GM13976 (cell line): ENCODE measurements around the gene TBC1D22A.

Experiments used
- DNase-seq: peaks from one replicate; pipeline ENCODE4 v3.0.0; 2012; ENCODE audit warnings: low spot score
- CTCF ChIP-seq: IDR thresholded peaks from 2 replicates; pipeline ENCODE4 v1.5.1; 2012; ENCODE audit warnings: borderline replicate concordance, mild to moderate bottlenecking; ENCODE audit not compliant: insufficient read depth; ENCODE audit errors: extremely low read depth, missing control alignments, control extremely low read depth
- in situ Hi-C: fragments of 300-500 bp; cut with MboI; formaldehyde crosslinking; loops from one replicate; pipeline ENCODE4 v1.12.0; 2022; ENCODE audit warnings: low sequenced_read_pairs, mixed read lengths, inconsistent platforms; ENCODE audit not compliant: unreplicated experiment

Gene TBC1D22A

GRCh38 chr22:47021371-47022074 lies 259.1 kb downstream of the TBC1D22A start:
- TF ChIP-seq CTCF, result no peak
- in situ Hi-C loops, result no loop called here
- DNase-seq, result no peak

GRCh38 chr22:47022075-47022473 lies 259.6 kb downstream of the TBC1D22A start:
- in situ Hi-C loops, result no loop called here
- no peak for TF ChIP-seq CTCF

GRCh38 chr22:47022475-47022874 lies 260.0 kb downstream of the TBC1D22A start:
- DNase-seq, result no peak
- in situ Hi-C loops, result no loop called here
- TF ChIP-seq CTCF, result no peak

More at GRCh38 chr22:47022075-47022473, 259.6 kb downstream of the TBC1D22A start:
- DNase-seq, result no peak

- no peak for DNase-seq
- no peak for TF ChIP-seq CTCF
- in situ Hi-C loops, result no loop called here
Measured at GRCh38 chr22:47023871-47024270, 261.4 kb downstream of the TBC1D22A start.

- no peak for TF ChIP-seq CTCF
- DNase-seq, result no peak
- in situ Hi-C loops, result no loop called here
Measured at GRCh38 chr22:47027766-47028165, 265.3 kb downstream of the TBC1D22A start.

GRCh38 chr22:47029244-47030074 lies 267.0 kb downstream of the TBC1D22A start:
- TF ChIP-seq CTCF, result no peak
- in situ Hi-C loops, result no loop called here
- DNase-seq, result no peak
